Kidney (tissue), 14 donors: ENCODE measurements around the gene ECE1. TPM values are rescaled to one million over a fixed set of nuclear protein-coding genes. Genes with fewer than 3 reads are reported as not detected.
"Not testable (repeated sequence)": the region's sequence is repeated elsewhere in the genome, so short reads cannot be mapped to it uniquely, and the experiment has no call there.

Source experiments
- DNase-seq, 5 donors: peaks; one replicate each; pipeline ENCODE4 v3.0.0-alpha.2; 2013 to 2020
- FAIRE-seq: peaks from 2 replicates; lab custom pipeline; 2012; peaks lifted over from hg19 to GRCh38; lab: Jason Lieb, UNC
- H3K27ac ChIP-seq, 2 donors: one replicate each; pipeline ENCODE4 v1.7.0; 2013; ENCODE audit warnings: low read depth in 2 of 2, low read length in 2 of 2, inconsistent platforms in 1 of 2
- H3K27me3 ChIP-seq: one replicate; pipeline ENCODE4 v1.7.1; 2013; ENCODE audit warnings: low read length, inconsistent platforms; ENCODE audit not compliant: control insufficient read depth, insufficient read depth
- H3K36me3 ChIP-seq, 3 donors: one replicate each; pipeline versions ENCODE4 v1.7.0 to v1.7.1; 2013; ENCODE audit warnings: low read length in 3 of 3, control low read depth in 1 of 3, inconsistent platforms in 1 of 3; ENCODE audit not compliant: insufficient read depth in 3 of 3, control insufficient read depth in 2 of 3
- H3K4me1 ChIP-seq, 3 donors: one replicate each; pipeline versions ENCODE4 v1.7.0 to v1.7.1; 2013; ENCODE audit warnings: low read length in 3 of 3, inconsistent platforms in 1 of 3, low read depth in 1 of 3; ENCODE audit not compliant: control insufficient read depth in 2 of 3, insufficient read depth in 2 of 3
- H3K4me3 ChIP-seq, 3 donors: one replicate each; pipeline versions ENCODE4 v1.7.0 to v1.8.1; 2013; ENCODE audit warnings: low read length in 3 of 3, control low read depth in 1 of 3, inconsistent platforms in 1 of 3
- H3K9ac ChIP-seq, 3 donors: one replicate each; pipeline versions ENCODE4 v1.7.0 to v1.7.1; 2013; ENCODE audit warnings: low read length in 3 of 3, control low read depth in 1 of 3, inconsistent platforms in 1 of 3
- H3K9me3 ChIP-seq, 3 donors: one replicate each; pipeline versions ENCODE4 v1.7.0 to v1.7.1; 2013; ENCODE audit warnings: low read length in 3 of 3, control low read depth in 1 of 3, inconsistent platforms in 1 of 3; ENCODE audit not compliant: control insufficient read depth in 2 of 3, insufficient read depth in 1 of 3
- CTCF ChIP-seq: IDR thresholded peaks from 3 replicates; pipeline ENCODE4 v1.5.1; 2012; ENCODE audit warnings: mild to moderate bottlenecking, moderate library complexity, borderline replicate concordance; ENCODE audit not compliant: insufficient read depth; ENCODE audit errors: extremely low read depth
- intact Hi-C: fragments of 100-400 bp; cut with DNase I; formaldehyde crosslinking; loops from one replicate; pipeline ENCODE4 v1.11.1; 2022
- polyA plus RNA-seq: library from polyadenylated mRNA; stranded (reverse); fragments of 350-450 nt; fragmentation: Illumina TruSeq; extraction: RNeasy Lipid Tissue Mini Kit (QIAGEN cat#74804); gene quantifications from one replicate; pipeline ENCODE4 v1.2.3, GENCODE V29; 2014; ENCODE audit warnings: low read depth, low replicate concordance; ENCODE audit not compliant: insufficient read depth
- total RNA-seq: library from RNA; stranded (reverse); fragmentation: NEBNext Ultra II Directional; extraction: Animal tissue kit (Norgen Biotek cat#: 25700); gene quantifications from one replicate; pipeline ENCODE4 v1.2.1, GENCODE V29; 2021
- donor health status: control.
- donor health status: control.
- donor health status: control.
- donor health status: control.
- donor health status: control.
- donor health status: DM: yes; HTN: yes; CAD: no.
- donor health status: Normal renal cell carcinoma (clear cell type).

The ECE1 gene
- total and polyA plus RNA-seq, 2 donors from 2014 or later = 30.8 to 128 TPM

- H3K27me3 ChIP-seq = no peaks in the 10 kb centered on the region
- no peaks in the 10 kb centered on the region for H3K9me3 ChIP-seq
- no peak overlapping the region for H3K9ac ChIP-seq
- H3K27ac ChIP-seq = no peak overlapping the region
- no peak for DNase-seq
- TF ChIP-seq CTCF = no peak
- no peaks in the 10 kb centered on the region for H3K36me3 ChIP-seq
- no peak overlapping the region for H3K4me3 ChIP-seq
- FAIRE-seq = no peak
- intact Hi-C loops = no loop called here
- H3K4me1 ChIP-seq = no peaks in the 10 kb centered on the region
Measured at GRCh38 chr1:21206117-21206516, 84.1 kb downstream of the ECE1 start.

- FAIRE-seq = no peak
- Histone ChIP-seq H3K4me3 (no peak overlapping the region), H3K36me3 (no peaks in the 10 kb centered on the region), H3K9me3 (no peaks in the 10 kb centered on the region), H3K4me1 (no peaks in the 10 kb centered on the region), H3K27me3 (no peaks in the 10 kb centered on the region), H3K9ac (no peak overlapping the region), H3K27ac (no peak overlapping the region)
- TF ChIP-seq CTCF = no peak
- intact Hi-C loops = no loop called here
- no peak for DNase-seq
Measured at GRCh38 chr1:21205416-21205815, 84.8 kb downstream of the ECE1 start.

GRCh38 chr1:21201650-21202049 is 88.6 kb downstream of the ECE1 start:
- Histone ChIP-seq H3K36me3 (no peaks in the 10 kb centered on the region), H3K27ac (no peak overlapping the region), H3K4me1 (no peaks in the 10 kb centered on the region), H3K27me3 (no peaks in the 10 kb centered on the region), H3K9ac (no peak overlapping the region), H3K4me3 (no peak overlapping the region), H3K9me3 (no peaks in the 10 kb centered on the region)
- no peak for DNase-seq
- FAIRE-seq = no peak
- intact Hi-C loops = no loop called here
- TF ChIP-seq CTCF = no peak

GRCh38 chr1:21201238-21201637 is 89.0 kb downstream of the ECE1 start:
- H3K36me3 ChIP-seq, DNase-seq, H3K9ac ChIP-seq, H3K27me3 ChIP-seq, H3K9me3 ChIP-seq, H3K4me3 ChIP-seq, intact Hi-C loops, FAIRE-seq, H3K4me1 ChIP-seq, H3K27ac ChIP-seq: not testable (repeated sequence)
